ENCODE measurements around the gene C17orf58.
"Not testable (repeated sequence)": the region's sequence is repeated elsewhere in the genome, so short reads cannot be mapped to it uniquely, and the experiment has no call there.

The C17orf58 gene

GRCh38 chr17:67962156-67962555 is 34.1 kb downstream of the C17orf58 start:
- not testable (repeated sequence) for DNase-seq (ENCODE audit: low spot score); FAIRE-seq

DNA sequence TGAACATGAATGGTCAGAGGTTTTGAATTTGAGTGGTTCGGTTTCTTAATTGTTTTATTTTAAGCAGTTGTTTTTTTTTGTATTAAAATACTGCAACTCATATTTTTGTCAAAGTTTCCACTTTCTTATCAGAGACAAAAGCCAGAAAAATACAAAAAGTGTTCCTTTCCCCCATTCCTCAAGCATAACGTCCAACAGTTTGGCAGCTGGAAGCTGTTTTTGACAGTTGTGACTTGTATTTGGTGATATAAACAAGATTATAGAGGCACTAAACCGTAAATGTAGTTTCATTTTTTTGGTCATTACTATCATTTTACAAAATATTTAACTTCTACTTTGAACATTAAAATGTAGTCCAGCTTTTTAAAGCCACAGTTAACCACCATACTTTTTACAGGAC is 36.0 kb downstream of the C17orf58 start:
- not testable (repeated sequence) for FAIRE-seq; DNase-seq (ENCODE audit: low spot score)

DNA sequence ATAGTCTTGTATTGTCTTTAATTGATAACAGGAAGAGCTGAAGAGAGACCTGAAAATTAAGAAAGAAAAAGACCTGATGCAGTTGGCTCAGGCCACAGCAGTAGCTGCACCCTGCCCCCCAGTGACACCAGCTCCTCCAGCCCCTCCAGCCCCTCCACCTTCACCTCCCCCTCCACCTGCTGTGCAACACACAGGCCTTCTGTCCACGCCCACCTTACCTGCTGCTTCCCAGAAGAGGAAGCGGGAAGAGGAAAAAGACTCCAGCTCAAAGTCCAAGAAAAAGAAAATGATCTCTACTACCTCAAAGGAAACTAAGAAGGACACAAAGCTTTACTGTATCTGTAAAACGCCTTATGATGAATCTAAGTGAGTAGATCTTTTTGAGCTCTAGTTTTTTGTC is 36.8 kb downstream of the C17orf58 start:
- FAIRE-seq: no peak

DNA sequence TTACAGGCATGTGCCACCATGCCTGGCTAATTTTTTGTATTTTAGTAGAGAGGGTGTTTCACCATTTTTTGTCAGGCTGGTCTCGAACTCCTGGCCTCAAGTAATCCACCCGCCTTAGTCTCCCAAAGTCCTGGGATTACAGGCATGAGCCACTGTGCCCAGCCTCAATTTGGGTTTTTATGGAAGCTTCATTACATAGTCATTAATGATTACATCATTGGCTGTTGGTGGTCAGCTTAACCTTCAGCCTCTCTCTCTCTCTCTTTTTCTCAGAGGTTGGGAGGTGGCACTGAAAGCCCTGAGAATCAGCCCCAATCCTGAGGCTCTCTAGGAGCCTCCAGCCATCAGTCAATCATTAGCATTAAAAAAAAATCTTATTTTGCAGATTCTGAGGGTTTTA is 45.3 kb downstream of the C17orf58 start:
- DNase-seq (ENCODE audit: low spot score) (no peak), FAIRE-seq (no peak)

More for the DNA sequence above, 36.8 kb downstream of the C17orf58 start:
- no peak for DNase-seq (ENCODE audit: low spot score)

DNA sequence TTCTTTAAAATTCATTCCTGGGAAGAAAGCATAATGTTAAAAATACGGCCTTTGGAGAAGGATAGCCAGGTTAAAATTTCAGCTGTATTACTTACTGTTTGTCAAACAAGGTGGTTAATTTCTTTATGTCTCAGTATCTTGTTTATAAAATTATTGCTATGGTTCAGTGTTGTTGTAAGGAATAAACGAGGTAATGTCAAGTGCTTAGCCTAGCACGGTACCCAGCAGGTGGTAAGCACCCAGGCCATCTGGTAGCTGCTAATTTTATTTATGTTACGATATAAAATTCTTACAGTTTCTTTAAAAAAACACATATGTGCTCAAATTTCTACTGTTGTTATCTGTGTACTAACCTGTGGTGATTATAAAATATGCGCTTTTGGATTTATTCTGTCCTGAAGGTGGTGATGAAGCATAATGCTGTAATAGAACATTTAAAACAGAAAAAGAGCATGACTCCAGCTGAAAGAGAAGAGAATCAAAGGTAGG is 48.9 kb downstream of the C17orf58 start:
- FAIRE-seq (no peak), DNase-seq (ENCODE audit: low spot score) (no peak)

GRCh38 chr17:67946513-67946912 is 49.8 kb downstream of the C17orf58 start:
- no peak for FAIRE-seq
- no peak for DNase-seq (ENCODE audit: low spot score)

GRCh38 chr17:67944035-67944434 is 52.2 kb downstream of the C17orf58 start:
- no peak for DNase-seq (ENCODE audit: low spot score)
- FAIRE-seq: no peak

- DNase-seq (ENCODE audit: low spot score) (no peak), FAIRE-seq (no peak)
Observed at GRCh38 chr17:67942810-67943209, 53.5 kb downstream of the C17orf58 start.

All from RCC 7860 (cell line).